GM19372 (cell line): Measurements from ENCODE around the gene DNAH6.

Experiments
- ATAC-seq: cut with Tn5 transposase; IDR thresholded peaks from one replicate; pipeline ENCODE4 v1.9.1; 2021; ENCODE audit warnings: mild to moderate bottlenecking, low read depth, moderate library complexity; ENCODE audit not compliant: unreplicated experiment

The DNAH6 gene

GRCh38 chr2:84628486-84628885 is 112.2 kb downstream of the DNAH6 start:
- ATAC-seq, result no peak

GRCh38 chr2:84629550-84629949 is 113.3 kb downstream of the DNAH6 start:
- ATAC-seq, result no peak

- ATAC-seq, result no peak
These were observed 114.7 kb downstream of the DNAH6 start for GRCh38 chr2:84631047-84631446.

GRCh38 chr2:84631985-84632384 is 115.7 kb downstream of the DNAH6 start:
- no peak for ATAC-seq

GRCh38 chr2:84636080-84636971 is 120.0 kb downstream of the DNAH6 start:
- ATAC-seq, result no peak

- no peak for ATAC-seq
These were observed 123.5 kb downstream of the DNAH6 start for GRCh38 chr2:84639751-84640150.

GRCh38 chr2:84640411-84640810 is 124.1 kb downstream of the DNAH6 start:
- ATAC-seq, result no peak

- ATAC-seq, result no peak
These were observed 124.7 kb downstream of the DNAH6 start for GRCh38 chr2:84641021-84641420.

- ATAC-seq, result no peak
These were observed 127.7 kb downstream of the DNAH6 start for GRCh38 chr2:84643991-84644390.

- ATAC-seq, result no peak
These were observed 130.2 kb downstream of the DNAH6 start for GRCh38 chr2:84646514-84646913.

GRCh38 chr2:84647267-84647666 is 131.0 kb downstream of the DNAH6 start:
- no peak for ATAC-seq

GRCh38 chr2:84649058-84649457 is 132.8 kb downstream of the DNAH6 start:
- no peak for ATAC-seq

GRCh38 chr2:84649487-84650142 is 133.3 kb downstream of the DNAH6 start:
- no peak for ATAC-seq

- no peak for ATAC-seq
These were observed 136.1 kb downstream of the DNAH6 start for GRCh38 chr2:84652431-84652830.

GRCh38 chr2:84653302-84653701 is 137.0 kb downstream of the DNAH6 start:
- no peak for ATAC-seq

GRCh38 chr2:84654414-84654813 is 138.1 kb downstream of the DNAH6 start:
- ATAC-seq, result no peak

GRCh38 chr2:84669122-84669521 is 152.8 kb downstream of the DNAH6 start:
- ATAC-seq, result no peak

GRCh38 chr2:84674099-84674498 is 157.8 kb downstream of the DNAH6 start:
- ATAC-seq, result no peak

GRCh38 chr2:84674586-84674985 is 158.3 kb downstream of the DNAH6 start:
- no peak for ATAC-seq

GRCh38 chr2:84676295-84676694 is 160.0 kb downstream of the DNAH6 start:
- no peak for ATAC-seq

GRCh38 chr2:84678214-84678613 is 161.9 kb downstream of the DNAH6 start:
- no peak for ATAC-seq
